Measurements from ENCODE around the gene ADCK2.
"Not testable (repeated sequence)": the region's sequence is repeated elsewhere in the genome, so short reads cannot be mapped to it uniquely, and the experiment has no call there.

ADCK2 gene

DNA sequence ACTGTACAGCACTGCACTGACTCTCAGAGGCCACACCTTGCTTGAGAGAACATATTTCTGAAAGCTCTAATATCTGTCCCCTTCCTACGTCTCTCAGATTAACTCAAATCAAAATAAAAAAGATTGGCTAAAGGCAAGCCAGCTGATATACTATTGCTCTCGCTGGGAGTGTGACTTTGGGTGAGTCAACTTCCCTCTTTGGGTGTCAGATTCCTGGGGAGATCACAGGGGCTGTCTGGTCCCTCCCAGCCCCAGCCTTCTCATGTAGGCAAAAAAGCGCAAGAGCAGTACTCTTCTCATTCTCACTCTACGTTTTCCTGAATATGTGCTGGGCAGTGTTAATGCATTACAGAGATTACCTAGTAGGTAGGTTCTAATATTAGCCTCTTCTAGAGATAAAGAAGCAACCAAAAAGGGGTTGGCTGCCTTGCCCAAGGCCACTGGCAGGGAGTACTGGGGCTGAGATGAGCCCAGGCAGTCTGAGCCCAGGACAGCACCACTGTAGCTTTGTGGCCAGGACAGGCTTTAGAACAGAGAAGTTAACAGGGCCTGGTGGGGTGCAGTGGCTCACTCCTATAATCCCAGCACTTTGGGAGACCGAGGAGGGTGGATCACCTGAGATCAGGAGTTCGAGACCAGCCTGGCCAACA is 23.1 kb upstream of the ADCK2 start:
- DNase-seq: peak; percentile 31

DNA sequence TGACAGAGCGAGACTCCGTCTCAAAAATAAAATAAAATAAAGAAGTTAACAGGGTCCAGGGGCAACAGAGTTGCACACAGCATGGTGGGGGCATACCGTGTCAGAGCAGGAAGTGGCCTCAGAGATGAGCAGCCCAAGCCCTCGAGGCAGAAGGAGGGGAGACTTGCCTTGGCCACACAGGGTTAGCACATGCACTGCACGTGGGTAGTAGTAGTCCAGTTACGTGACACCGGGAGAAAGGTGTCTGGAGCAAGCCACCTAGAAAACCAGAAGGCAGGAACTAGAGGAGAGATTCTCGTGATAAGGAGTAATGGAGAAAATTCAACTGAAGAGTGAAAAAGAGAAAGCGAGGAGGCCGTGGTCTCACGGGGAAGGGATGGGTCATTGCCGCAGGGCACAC is 22.4 kb upstream of the ADCK2 start:
- DNase-seq: peak; percentile 16

DNA sequence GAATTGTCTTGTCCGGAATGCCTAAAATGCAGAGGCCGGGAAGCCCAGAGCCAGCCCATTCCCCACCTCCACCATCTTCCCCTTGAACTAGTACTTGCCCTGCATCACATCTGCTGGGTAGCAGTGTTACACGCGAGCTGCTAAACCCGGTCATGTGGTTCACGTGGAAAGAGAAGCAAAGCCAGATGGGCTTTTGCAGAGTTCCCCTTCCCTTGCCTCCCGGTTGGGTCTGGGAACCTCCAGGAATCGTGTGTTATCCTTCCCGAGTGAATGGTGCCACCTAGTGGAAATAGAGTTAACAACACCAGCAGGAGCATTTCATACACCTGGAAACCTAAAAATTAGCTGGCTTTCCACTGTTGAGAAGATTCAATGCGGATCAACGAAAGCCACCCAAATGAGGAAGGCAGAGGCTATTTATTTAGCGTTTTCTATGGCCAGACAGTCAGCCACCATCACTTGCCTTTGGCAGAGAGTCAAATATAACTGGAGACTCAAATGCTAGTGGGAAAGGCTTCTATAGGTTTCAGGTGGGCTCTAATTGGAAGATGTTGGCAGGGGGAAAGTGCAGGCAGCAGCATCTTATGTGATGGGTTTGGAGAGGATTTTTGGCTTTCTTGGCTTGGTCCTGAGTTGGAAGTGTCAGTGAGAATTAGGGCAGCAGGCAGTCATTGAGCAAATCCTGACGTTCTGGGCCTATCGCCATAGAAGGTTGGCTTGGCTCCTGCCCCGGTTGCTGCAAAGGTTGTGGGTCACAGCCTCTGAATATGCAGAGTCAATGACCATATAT is 19.2 kb upstream of the ADCK2 start:
- peak; percentile 64 for DNase-seq

GRCh38 chr7:140654109-140654387 is 18.7 kb upstream of the ADCK2 start:
- DNase-seq: no peak

- peak; percentile 17 for DNase-seq
Measured at GRCh38 chr7:140654661-140655060, 18.1 kb upstream of the ADCK2 start.

GRCh38 chr7:140655511-140656408 is 17.0 kb upstream of the ADCK2 start:
- DNase-seq: peak; percentile 46

DNA sequence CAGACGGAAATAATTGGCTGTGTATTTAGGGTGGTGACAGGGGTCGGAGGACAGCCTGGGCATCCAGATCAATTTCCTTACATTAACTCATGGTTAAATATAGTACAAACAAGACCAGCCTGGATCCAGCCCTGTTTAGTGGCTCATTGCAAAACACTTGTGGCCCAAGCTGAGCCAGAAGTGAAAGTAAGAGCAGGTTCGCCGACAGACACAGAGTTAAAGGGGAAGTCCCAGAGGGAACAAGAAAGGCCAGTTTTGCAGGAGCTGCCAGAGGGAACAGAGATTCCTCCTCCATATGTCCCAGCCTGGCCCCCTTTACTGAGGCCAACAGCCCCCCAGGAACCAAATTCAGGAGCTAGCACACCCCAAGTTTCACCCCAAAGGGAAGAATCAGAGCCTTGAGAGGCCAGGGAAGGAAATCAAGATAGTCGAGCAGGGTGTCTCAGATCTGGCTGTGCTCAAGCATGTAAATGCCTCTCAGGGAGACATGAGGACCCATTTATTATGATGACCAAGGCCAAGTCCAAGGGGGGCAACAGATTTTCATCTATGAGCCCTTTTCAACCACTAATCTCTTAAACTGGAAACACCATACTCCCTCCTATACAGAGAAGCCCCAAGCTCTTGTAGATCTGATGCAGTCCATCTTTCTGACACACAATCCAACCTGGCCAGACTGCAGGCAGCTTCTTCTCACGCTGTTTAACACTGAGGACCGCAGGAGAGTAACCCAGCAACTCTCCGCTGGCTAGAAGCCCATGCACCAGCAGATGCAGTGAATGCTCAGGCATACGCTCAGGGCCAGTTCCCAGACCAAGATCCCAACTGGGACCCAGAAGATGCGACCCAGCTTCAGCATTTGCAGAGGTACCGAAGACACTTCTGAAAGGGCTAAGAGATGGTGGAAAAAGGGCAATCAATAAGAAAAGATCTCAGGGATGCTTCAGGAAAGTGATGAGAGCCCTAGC is 15.9 kb upstream of the ADCK2 start:
- peak; percentile 72 for DNase-seq

- DNase-seq: peak; percentile 21
Measured at GRCh38 chr7:140657891-140658290, 14.9 kb upstream of the ADCK2 start.

DNA sequence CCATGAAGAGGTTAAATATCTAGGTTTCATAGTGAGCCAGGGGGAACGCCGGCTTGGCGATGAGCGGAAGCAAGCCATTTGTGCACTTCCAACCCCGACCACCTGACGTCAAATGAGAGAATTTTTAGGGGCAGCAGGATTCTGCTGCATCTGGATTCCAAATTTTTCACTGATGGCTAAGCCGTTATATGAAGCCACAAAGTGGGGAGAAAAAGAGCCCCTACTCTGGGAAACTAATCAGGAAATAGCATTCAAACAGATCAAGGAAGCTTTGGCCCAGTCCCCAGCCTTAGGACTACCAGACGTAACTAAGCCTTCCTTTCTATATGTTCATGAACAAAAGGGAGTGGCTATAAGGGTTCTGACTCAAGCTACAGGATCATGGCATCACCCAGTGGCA is 12.9 kb upstream of the ADCK2 start:
- DNase-seq: peak; percentile 21

GRCh38 chr7:140661124-140661523 is 11.6 kb upstream of the ADCK2 start:
- peak; percentile 3 for DNase-seq

GRCh38 chr7:140662938-140663337 is 9.8 kb upstream of the ADCK2 start:
- not testable (repeated sequence) for DNase-seq

DNA sequence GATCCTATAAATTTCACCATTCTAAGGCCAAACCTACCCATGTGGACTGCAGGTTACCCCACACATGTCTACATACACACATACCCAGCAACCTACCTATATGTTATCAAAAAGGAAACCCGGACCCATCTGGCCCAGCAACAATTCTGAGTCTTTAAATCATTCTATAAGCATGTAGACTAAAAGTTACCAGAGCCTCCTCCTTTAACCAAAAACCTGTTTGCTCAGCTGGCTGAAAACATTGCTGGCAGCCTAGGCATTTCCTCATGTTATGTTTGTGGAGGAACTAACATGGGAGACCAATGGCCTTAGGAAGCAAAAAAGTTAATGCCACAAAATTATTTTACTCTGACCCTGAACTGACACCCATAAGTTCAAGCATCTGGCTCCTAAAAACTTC is 5.3 kb upstream of the ADCK2 start:
- peak; percentile 13 for DNase-seq

GRCh38 chr7:140668641-140669040 is 4.1 kb upstream of the ADCK2 start:
- DNase-seq: no peak

DNA sequence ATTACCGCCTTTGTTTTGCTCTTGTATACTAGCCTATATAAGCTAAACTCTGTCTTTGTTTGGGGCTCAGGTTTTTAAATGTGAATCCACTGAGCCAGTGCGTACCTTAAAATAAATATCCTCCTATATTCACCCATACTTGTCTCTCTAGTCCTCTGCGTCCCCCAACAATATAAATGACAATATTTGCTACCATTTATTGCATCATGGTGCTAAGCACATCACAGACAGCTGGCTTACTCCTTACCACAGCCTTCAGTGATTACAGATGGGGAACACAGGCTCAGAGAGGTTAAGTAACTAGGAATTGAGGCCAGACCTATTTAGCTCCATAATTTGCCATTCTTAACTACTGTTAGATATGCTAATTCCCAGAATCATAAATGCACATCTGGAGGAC is 3.4 kb upstream of the ADCK2 start:
- DNase-seq: no peak

DNA sequence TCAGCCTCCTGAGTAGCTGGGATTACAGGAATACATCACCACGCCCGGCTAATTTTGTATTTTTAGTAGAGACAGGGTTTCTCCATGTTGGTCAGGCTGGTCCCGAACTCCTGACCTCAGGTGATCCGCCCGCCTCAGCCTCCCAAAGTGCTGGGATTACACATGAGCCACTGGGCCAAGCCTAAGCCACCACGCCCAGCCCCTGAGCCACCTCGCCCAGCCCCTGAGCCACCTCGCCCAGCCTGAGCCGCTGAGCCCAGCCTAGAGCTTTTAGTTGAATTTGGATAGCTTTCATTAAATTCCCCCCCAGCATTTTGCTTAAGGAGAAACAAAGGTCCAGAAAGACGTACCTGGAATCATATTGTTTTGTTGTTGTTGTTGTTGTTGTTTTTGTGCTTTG is 2.9 kb upstream of the ADCK2 start:
- peak; percentile 54 for DNase-seq

DNA sequence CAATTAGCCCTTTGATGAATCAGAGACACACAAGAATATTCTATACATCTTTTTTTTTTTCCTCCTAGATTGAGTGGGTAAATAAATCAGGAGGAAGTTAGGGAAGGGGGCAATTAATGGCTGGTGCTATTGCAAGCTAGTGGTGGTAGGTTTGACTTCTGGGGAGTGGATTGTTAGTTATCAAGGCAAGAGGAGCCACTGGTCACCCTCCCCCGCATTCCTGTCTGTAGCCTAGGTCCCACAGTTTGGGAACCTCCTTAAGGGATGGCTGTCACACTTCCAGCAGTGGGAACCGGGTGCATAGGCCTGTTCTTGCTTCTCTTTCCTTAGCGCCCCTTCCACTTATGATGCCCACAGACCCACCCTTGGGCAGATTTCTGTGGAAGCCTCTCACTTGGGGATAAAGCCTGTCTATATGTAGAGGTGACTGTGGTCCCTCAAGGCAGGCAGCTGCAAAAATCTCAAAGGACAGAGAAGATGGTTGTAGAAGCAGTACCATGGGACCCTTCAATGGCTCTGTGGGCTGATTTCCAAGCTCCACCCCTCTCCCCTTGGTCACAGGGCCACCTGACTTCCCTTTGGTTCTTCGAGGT is 2.3 kb upstream of the ADCK2 start:
- peak; percentile 58 for DNase-seq

DNA sequence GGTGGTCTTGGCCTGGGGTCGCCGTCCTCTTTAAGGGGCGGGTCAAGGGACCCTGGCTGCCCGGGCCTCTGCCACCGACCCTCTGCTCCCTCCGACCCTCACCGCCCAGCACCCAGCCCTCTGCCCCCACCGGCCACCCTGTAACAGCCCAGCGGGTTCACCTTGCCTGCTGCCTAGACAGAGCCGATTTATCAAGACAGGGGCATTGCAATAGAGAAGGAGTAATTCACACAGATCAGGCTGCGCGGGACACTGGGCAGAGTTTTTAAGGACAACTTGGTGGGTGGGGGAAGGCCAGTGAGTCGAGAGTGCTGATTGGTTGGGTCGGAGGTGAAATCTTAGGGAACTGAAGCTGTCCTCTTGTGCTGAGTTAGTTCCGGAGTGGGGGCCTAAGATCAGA is 779 bp upstream of the ADCK2 start:
- DNase-seq: peak; percentile 58

DNA sequence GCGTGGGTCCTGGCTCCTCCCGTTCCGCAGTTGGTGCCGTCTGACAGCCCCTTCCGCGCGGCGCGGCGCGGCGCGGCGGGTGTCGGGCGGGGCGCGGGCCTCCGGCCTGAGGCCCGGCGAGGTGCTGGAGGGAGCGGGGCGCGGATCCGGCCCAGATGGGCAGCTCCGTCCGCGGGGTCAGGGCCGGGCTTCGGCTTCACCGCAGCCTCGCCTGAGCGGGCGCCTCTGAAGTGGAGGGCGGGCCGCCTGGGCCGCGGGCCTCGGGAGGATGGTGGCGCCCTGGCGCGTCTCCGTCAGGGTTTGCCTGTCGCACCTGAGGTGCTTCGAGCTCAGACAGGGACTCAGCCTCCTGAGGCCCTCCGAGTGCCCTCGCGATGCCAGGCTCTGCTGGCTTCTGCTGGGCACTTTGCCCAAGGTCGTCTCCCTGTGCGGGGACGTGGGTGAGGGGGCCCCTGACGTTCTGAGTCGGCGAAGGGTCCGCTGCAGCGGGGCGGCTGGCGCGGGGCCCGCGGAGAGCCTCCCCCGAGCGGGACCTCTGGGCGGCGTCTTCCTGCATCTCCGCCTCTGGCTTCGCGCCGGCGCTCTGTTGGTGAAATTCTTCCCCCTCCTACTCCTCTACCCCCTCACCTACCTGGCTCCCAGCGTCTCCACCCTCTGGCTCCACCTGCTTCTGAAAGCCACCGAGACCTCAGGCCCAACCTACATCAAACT is 473 bp downstream of the ADCK2 start:
- peak; percentile 87 for DNase-seq

- no peak for DNase-seq
Measured at GRCh38 chr7:140673774-140674155, 1.0 kb downstream of the ADCK2 start.

DNA sequence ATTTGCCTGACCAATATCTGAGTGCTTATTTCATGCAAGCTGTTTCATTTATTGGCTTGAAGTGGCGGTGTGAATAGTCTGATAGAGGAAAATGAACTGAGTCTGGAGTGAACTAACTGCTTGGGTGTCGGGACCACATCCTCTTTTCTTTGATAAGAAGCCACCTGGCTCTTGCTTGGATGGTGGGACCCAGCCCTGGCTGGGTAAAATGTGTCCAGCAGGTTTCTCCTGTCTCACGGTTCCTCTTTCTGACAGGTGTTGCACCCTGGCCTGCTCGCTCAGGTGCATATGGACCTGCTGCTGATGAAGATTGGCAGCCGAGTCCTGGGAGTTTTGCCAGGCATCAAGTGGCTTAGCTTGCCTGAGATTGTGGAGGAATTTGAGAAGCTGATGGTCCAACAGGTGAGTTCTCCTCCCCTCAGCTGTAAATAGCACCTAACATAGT is 1.6 kb downstream of the ADCK2 start:
- DNase-seq: peak; percentile 52
